ENCODE results near the gene DOCK3.
"Not testable (repeated sequence)": the region's sequence is repeated elsewhere in the genome, so short reads cannot be mapped to it uniquely, and the experiment has no call there.

Gene DOCK3

GRCh38 chr3:51381333-51381705 is 706.6 kb downstream of the DOCK3 start:
- no peak overlapping the region for H3K27ac ChIP-seq (ENCODE audit: low read length)
- WGBS (ENCODE audit: insufficient coverage, insufficient read length) = no CpG with 5 or more reads among the region's 18 CpGs

GRCh38 chr3:51382076-51382745 is 707.5 kb downstream of the DOCK3 start:
- no CpG with 5 or more reads among the region's 4 CpGs for WGBS (ENCODE audit: insufficient coverage, insufficient read length)
- no peaks in the 10 kb centered on the region for H3K27me3 ChIP-seq (ENCODE audit: control insufficient read depth, insufficient read depth, low read length)
- no peaks in the 10 kb centered on the region for H3K4me1 ChIP-seq (ENCODE audit: control insufficient read depth, insufficient read depth, low read length)
- H3K36me3 ChIP-seq (ENCODE audit: control insufficient read depth, insufficient read depth, low read length) = peaks cover 2% of the 10 kb centered on the region; the same call in 1 of the 2 replicates
- H3K9me3 ChIP-seq (ENCODE audit: control insufficient read depth, insufficient read depth, low read length) = no peaks in the 10 kb centered on the region
- no peak overlapping the region for H3K4me3 ChIP-seq (ENCODE audit: low read length)
- no peak for DNase-seq (ENCODE audit: low read depth, low spot score)
- no peak overlapping the region for H3K27ac ChIP-seq (ENCODE audit: low read length)

More at GRCh38 chr3:51381333-51381705, 706.6 kb downstream of the DOCK3 start:
- no peaks in the 10 kb centered on the region for H3K27me3 ChIP-seq (ENCODE audit: control insufficient read depth, insufficient read depth, low read length)
- H3K4me1 ChIP-seq (ENCODE audit: control insufficient read depth, insufficient read depth, low read length) = no peaks in the 10 kb centered on the region
- no peak overlapping the region for H3K4me3 ChIP-seq (ENCODE audit: low read length)
- no peak for DNase-seq (ENCODE audit: low read depth, low spot score)
- peaks cover 2% of the 10 kb centered on the region for H3K36me3 ChIP-seq (ENCODE audit: control insufficient read depth, insufficient read depth, low read length)
- H3K9me3 ChIP-seq (ENCODE audit: control insufficient read depth, insufficient read depth, low read length) = no peaks in the 10 kb centered on the region

- H3K27ac ChIP-seq (ENCODE audit: low read length) = no peak overlapping the region
- H3K4me3 ChIP-seq (ENCODE audit: low read length) = no peak overlapping the region
- no peaks in the 10 kb centered on the region for H3K4me1 ChIP-seq (ENCODE audit: control insufficient read depth, insufficient read depth, low read length)
- peaks cover 7% of the 10 kb centered on the region for H3K36me3 ChIP-seq (ENCODE audit: control insufficient read depth, insufficient read depth, low read length)
- no peak for DNase-seq (ENCODE audit: low read depth, low spot score)
- H3K9me3 ChIP-seq (ENCODE audit: control insufficient read depth, insufficient read depth, low read length) = no peaks in the 10 kb centered on the region
- WGBS (ENCODE audit: insufficient coverage, insufficient read length) = no CpG with 5 or more reads among the region's 3 CpGs
- H3K27me3 ChIP-seq (ENCODE audit: control insufficient read depth, insufficient read depth, low read length) = no peaks in the 10 kb centered on the region
These were observed 708.3 kb downstream of the DOCK3 start for GRCh38 chr3:51382947-51383578.

GRCh38 chr3:51384055-51384725 is 709.5 kb downstream of the DOCK3 start:
- DNase-seq (ENCODE audit: low read depth, low spot score) = no peak
- Histone ChIP-seq H3K4me3 (ENCODE audit: low read length) (peak overlapping the region; percentile 60), H3K4me1 (ENCODE audit: control insufficient read depth, insufficient read depth, low read length) (no peaks in the 10 kb centered on the region), H3K27me3 (ENCODE audit: control insufficient read depth, insufficient read depth, low read length) (no peaks in the 10 kb centered on the region), H3K9me3 (ENCODE audit: control insufficient read depth, insufficient read depth, low read length) (no peaks in the 10 kb centered on the region), H3K36me3 (ENCODE audit: control insufficient read depth, insufficient read depth, low read length) (peaks cover 11% of the 10 kb centered on the region), H3K27ac (ENCODE audit: low read length) (no peak overlapping the region)
- no CpG with 5 or more reads among the region's 29 CpGs for WGBS (ENCODE audit: insufficient coverage, insufficient read length)

- Histone ChIP-seq H3K4me3 (ENCODE audit: low read length) (peak within 1 kb of the TSS; percentile 60), H3K27ac (ENCODE audit: low read length) (no peak within 1 kb of the TSS), H3K36me3 (ENCODE audit: control insufficient read depth, insufficient read depth, low read length) (peaks cover 11% of the 10 kb centered on the region), H3K27me3 (ENCODE audit: control insufficient read depth, insufficient read depth, low read length) (no peaks in the 10 kb centered on the region), H3K9me3 (ENCODE audit: control insufficient read depth, insufficient read depth, low read length) (no peaks in the 10 kb centered on the region), H3K4me1 (ENCODE audit: control insufficient read depth, insufficient read depth, low read length) (no peaks in the 10 kb centered on the region)
- DNase-seq (ENCODE audit: low read depth, low spot score) = peak; percentile 91
- WGBS (ENCODE audit: insufficient coverage, insufficient read length) = no CpG with 5 or more reads among the region's 65 CpGs
These were observed 710.2 kb downstream of the DOCK3 start, which contains the start of gene MANF for GRCh38 chr3:51384726-51385473. Gene MANF (plus strand): TSS chr3:51385291. CDS start chr3:51385343, 52 bp downstream.

- DNase-seq (ENCODE audit: low read depth, low spot score) = no peak
These were observed 710.9 kb downstream of the DOCK3 start for GRCh38 chr3:51385621-51386091.

GRCh38 chr3:51386159-51386851 is 711.6 kb downstream of the DOCK3 start:
- DNase-seq (ENCODE audit: low read depth, low spot score) = no peak
- no peak overlapping the region for H3K27ac ChIP-seq (ENCODE audit: low read length)
- WGBS (ENCODE audit: insufficient coverage, insufficient read length) = no CpG with 5 or more reads among the region's 8 CpGs
- no peaks in the 10 kb centered on the region for H3K27me3 ChIP-seq (ENCODE audit: control insufficient read depth, insufficient read depth, low read length)
- H3K9me3 ChIP-seq (ENCODE audit: control insufficient read depth, insufficient read depth, low read length) = no peaks in the 10 kb centered on the region
- H3K4me3 ChIP-seq (ENCODE audit: low read length) = peak overlapping the region; percentile 60; the same call in 1 of the 2 replicates
- peaks cover 10% of the 10 kb centered on the region for H3K36me3 ChIP-seq (ENCODE audit: control insufficient read depth, insufficient read depth, low read length)
- H3K4me1 ChIP-seq (ENCODE audit: control insufficient read depth, insufficient read depth, low read length) = no peaks in the 10 kb centered on the region

More at GRCh38 chr3:51385621-51386091, 710.9 kb downstream of the DOCK3 start:
- no CpG with 5 or more reads among the region's 18 CpGs for WGBS (ENCODE audit: insufficient coverage, insufficient read length)
- Histone ChIP-seq H3K36me3 (ENCODE audit: control insufficient read depth, insufficient read depth, low read length) (peaks cover 11% of the 10 kb centered on the region), H3K9me3 (ENCODE audit: control insufficient read depth, insufficient read depth, low read length) (no peaks in the 10 kb centered on the region), H3K4me3 (ENCODE audit: low read length) (peak overlapping the region; percentile 60), H3K27me3 (ENCODE audit: control insufficient read depth, insufficient read depth, low read length) (no peaks in the 10 kb centered on the region), H3K27ac (ENCODE audit: low read length) (no peak overlapping the region), H3K4me1 (ENCODE audit: control insufficient read depth, insufficient read depth, low read length) (no peaks in the 10 kb centered on the region)

- Histone ChIP-seq H3K9me3 (ENCODE audit: control insufficient read depth, insufficient read depth, low read length) (no peaks in the 10 kb centered on the region), H3K4me1 (ENCODE audit: control insufficient read depth, insufficient read depth, low read length) (no peaks in the 10 kb centered on the region), H3K27me3 (ENCODE audit: control insufficient read depth, insufficient read depth, low read length) (no peaks in the 10 kb centered on the region), H3K4me3 (ENCODE audit: low read length) (no peak overlapping the region), H3K27ac (ENCODE audit: low read length) (no peak overlapping the region), H3K36me3 (ENCODE audit: control insufficient read depth, insufficient read depth, low read length) (peaks cover 9% of the 10 kb centered on the region)
- no CpG with 5 or more reads among the region's 5 CpGs for WGBS (ENCODE audit: insufficient coverage, insufficient read length)
- DNase-seq (ENCODE audit: low read depth, low spot score) = no peak
These were observed 712.1 kb downstream of the DOCK3 start for GRCh38 chr3:51386852-51387229.

GRCh38 chr3:51387281-51387680 is 712.6 kb downstream of the DOCK3 start:
- not testable (repeated sequence) for H3K4me1 ChIP-seq (ENCODE audit: control insufficient read depth, insufficient read depth, low read length); H3K27me3 ChIP-seq (ENCODE audit: control insufficient read depth, insufficient read depth, low read length); H3K4me3 ChIP-seq (ENCODE audit: low read length); DNase-seq (ENCODE audit: low read depth, low spot score); H3K9me3 ChIP-seq (ENCODE audit: control insufficient read depth, insufficient read depth, low read length); H3K27ac ChIP-seq (ENCODE audit: low read length)
- H3K36me3 ChIP-seq (ENCODE audit: control insufficient read depth, insufficient read depth, low read length) = peaks cover 13% of the 10 kb centered on the region
- no CpG with 5 or more reads among the region's 6 CpGs for WGBS (ENCODE audit: insufficient coverage, insufficient read length)

Data from iPS DF 6.9 (cell line).